ENCODE data around the gene TMA16. TPM values are rescaled to one million over a fixed set of nuclear protein-coding genes. Genes with fewer than 3 reads are reported as not detected.
"Not testable (repeated sequence)": the region's sequence is repeated elsewhere in the genome, so short reads cannot be mapped to it uniquely, and the experiment has no call there.

Gene TMA16
- total RNA-seq (ENCODE audit: insufficient read depth, low replicate concordance), result 35.9 TPM

DNA sequence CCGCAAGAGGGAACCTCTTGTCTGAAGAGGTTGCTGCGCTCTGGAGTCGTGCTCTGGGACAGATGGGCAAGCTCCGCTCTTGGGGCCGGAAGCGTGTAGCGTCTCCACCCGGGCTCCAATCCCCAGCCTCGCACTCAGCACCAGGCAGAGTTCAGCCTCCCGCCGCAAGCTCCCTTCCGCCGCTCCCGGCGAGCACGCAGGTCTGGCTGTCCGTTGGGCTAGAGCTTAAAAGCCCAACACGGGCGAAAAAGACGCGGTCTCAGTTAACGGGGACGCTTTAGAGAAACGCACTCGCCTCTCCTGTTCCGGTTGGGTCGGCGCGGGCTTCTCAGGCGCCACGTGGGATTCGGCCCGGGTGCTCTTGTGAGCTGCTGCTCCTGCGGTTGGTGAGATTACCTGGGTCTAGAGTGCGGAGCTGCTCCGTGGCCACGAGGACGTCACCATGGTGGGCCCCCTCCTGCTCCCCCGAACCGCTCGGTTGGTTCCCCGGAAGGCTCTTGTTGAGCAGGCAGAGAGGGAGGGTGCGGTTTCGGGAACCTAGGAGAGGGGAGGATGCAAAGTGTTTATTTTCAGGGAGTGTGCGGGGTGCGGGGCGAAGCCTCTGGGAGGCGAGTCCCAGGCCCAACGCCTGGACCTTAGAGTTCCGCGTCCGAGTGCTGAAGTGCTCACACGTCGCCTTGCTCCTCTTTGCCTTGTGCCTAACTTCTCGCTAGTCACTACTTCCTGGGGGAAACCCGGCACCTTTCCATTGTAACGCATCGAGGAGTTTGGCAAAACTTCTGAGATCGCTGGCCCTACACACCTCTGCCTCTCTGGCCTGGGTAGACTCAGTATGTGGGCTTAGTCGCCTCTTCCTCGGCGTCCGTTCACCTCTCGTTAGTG, at the start of gene TMA16:
TSS of gene TMA16 (plus strand) at position 331 of the 882 bp plus-strand sequence. CDS start at position 443, 112 bp downstream.
- DNase-seq (ENCODE audit: low spot score), result peak; percentile 95

DNA sequence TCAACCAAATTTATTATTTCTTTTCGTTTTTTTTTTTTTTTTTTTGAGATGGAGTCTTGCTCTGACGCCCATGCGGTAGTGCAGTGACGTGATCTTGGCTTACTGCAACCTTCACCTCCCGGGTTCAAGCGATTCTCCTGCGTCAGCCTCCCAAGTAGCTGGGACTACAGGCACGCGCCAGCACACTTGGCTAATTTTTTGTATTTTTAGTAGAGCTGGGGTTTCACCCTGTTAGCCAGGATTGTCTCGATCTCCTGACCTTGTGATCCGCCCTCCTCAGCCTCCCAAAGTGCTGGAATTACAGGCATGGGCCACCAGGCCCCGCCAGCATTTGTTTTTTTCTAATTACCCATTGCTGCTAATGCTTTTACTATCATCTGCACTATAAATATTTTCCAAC, 47.5 kb upstream of the TMA16 start:
- not testable (repeated sequence) for DNase-seq (ENCODE audit: low spot score)

DNA sequence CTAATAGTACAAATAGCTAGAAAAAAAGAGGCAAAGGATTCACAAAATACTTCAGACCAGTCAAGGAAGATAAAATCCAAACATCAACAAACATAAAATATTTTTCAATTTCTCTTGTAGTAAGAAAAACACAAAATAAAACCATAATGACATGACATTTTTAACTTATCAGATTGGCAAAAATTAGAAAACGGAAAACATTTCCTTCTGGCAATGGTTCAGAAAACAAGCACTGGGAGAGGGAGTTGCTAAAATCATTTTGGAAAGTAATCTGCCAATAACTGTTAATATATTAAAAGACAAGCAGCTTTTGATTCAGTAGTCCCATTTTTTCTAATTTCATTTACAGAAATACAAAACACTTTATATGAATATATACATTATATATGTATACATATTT, 47.0 kb upstream of the TMA16 start:
- DNase-seq (ENCODE audit: low spot score), result no peak

DNA sequence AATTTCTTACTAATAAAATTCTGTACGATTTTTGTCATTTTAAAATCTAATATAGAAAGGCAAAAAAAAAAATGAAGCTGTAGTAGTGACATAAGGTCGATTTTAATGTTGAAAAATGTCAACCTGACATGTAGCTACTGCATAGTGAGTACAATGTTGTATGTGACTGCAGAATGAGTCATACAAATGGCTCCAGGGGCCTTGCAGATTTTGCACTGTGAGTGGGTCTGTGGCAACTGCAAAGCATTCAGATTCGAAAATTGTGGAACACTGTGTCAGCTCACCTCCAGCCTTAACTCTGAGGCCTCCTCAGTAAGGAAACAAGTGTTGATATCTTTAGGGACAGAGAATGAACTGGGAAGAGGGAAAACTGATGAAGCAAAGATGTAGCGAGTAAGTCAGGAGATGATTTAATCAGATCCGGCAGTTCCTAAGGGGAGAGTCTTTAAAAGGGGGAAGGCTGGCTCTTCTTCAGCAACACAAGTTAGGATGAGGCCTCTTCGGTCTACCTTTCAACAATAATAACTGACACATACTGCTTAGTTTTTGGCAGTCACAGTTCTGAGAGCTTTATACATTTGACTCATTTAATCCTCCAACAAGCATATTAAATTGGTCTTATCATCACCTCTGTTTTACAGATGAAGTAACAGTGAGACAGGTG, 45.8 kb upstream of the TMA16 start:
- DNase-seq (ENCODE audit: low spot score), result peak; percentile 2

DNA sequence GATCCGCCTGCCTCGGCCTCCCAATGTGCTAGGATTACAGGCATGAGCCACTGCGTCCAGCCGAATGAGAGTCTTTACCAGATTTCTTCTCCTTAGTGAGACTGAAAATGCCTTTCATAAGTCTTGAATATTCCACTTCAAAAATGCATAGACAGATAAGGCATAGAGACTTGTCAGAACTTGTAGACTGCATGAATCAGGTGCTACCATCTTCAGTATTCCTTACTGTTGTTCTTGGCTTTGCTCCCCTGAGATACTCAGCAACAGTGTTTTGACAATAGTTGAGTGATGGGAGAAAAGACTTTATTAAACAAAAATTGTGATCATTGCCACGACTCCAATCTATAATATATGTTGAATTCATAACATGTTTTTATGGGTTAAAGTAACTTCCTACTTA, 31.9 kb upstream of the TMA16 start:
- DNase-seq (ENCODE audit: low spot score), result no peak

DNA sequence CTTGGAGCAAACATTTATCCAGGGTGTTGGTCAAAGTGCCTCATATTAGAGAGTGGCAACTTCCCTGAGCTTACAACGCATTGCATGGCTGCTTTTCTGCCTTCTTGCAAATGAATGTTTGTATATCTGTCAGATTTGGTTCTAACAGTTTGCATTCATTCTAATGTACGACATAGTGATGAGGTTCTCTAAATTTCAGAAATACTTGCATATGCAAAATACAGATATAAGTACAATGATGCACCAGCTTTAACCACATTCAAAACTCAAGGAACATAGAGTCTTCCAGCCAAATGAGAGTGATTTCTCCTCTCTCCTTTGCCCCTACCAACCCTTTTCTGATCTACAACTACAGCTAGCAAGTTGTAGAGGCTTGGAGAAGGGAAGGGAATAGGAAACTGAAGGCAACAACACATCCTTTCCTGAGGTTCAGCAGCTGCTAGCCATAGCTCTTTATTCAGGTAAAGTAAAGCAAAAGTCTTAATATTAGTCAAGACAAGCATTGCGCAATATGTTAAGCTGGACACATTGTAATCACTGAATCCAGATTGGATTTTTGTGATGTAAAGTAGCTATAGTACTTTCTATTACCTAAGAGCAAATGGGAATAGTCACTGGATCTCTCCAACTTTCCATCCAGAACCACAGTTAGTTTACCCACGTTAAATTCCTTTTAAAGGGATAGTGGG, 27.3 kb upstream of the TMA16 start:
- no peak for DNase-seq (ENCODE audit: low spot score)

DNA sequence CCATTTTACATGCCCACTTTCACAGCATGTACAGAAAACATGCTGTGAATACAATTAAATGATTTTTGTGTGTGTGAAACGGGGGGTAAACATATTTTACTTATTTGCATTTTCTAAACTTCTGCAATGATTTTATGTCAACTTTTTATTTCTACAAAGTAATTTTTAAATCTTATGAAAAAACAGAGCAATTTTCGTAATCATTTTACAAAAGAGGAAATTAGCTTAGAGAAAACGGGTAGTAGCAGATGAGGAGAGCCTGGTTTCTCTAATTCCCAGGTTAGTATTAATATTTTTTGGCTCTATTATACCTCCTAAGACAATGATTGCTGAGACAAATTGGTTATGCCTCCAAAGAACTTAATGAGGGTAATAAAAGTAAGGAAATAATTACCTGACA, 24.1 kb upstream of the TMA16 start:
- DNase-seq (ENCODE audit: low spot score), result no peak

DNA sequence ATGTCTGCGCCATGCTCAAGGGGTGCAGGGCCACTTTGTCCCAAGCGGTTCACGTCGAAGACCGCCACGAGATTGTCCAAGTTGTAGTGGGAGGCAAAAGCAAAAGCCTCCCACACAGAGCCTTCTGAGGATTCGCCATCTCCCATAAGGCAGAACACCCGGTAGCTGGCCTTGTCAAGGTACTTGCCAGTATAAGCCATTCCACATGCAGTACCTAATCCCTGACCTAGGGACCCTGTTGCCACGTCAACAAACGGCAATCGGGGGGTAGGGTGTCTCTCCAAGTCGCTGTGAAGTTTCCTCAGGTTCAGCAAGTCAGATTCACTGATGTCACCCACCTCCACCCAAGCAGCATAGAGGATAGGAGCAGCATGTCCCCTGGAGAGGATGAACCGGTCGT, 21.4 kb upstream of the TMA16 start:
- DNase-seq (ENCODE audit: low spot score), result no peak

DNA sequence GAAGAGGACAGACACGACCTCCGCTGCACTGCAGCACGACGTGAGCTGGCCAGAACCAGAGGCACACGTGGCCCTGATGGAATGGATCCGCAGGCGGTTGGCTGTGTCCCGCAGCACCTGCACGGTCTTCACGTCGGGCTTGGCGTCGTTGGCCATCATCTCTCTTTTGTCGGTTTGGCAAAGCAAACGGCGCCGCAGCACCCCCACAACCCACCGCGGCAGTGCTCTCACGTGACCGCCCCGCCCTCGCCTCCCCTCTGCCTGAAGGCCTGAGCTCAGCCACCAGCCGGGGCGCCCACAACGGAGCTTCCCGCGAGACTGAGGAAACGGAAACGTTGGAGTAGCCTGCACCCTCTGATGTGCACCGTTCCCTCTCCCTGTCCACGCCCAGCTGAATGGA, 20.9 kb upstream of the TMA16 start, which contains the start of gene TKTL2:
TSS of gene TKTL2 (minus strand) at position 179 of the 400 bp plus-strand sequence. CDS start at position 159, 20 bp downstream.
- DNase-seq (ENCODE audit: low spot score), result no peak

DNA sequence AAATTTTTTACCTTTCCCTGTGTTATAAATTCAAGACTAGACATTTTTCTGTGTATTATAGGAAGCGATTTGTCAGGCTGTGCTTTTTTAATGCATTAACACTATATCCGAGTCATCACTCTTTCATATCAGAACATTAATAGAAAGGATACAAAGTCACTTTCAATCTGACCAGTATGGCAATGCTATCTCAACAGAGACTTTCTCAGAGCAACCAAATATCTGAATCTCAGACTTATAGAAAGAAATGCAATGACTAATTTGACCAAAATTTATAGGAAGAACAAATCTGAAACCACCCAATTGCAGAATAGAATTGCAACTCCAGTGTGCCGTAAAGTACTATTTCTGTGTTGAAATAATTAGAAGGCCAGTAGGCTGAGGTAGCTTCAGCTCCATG, 20.5 kb upstream of the TMA16 start:
- no peak for DNase-seq (ENCODE audit: low spot score)

DNA sequence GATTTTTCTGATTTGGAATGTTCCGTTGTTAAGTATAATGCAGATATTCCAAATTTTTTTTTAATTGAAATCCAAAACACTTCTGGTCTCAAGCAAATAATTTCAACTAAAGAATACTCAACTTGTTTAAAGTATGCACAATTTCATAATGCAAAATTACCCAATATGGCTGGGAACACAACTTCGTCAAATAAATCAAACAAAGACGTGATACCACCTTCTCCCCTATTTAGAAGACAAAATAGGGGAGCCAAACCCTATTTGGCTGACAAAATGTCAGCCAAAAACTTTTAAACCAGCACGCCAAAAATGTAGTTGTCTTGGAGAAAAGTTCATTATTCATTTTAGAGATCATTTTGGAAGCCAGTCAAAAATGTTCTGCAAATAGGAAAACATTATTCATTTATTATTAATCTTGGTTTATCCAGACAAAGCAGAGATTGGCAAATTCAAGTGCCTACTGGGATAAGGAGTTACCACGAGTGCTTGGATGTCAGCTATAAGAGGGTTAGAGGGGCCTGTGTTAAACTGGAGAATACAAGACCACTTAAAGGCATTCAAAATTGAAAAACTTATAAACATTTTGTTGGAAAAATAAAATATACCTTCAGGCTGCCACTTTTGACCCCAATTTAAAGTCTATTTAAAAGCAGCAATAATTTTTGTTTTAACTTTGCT, 17.6 kb upstream of the TMA16 start:
- DNase-seq (ENCODE audit: low spot score), result no peak

DNA sequence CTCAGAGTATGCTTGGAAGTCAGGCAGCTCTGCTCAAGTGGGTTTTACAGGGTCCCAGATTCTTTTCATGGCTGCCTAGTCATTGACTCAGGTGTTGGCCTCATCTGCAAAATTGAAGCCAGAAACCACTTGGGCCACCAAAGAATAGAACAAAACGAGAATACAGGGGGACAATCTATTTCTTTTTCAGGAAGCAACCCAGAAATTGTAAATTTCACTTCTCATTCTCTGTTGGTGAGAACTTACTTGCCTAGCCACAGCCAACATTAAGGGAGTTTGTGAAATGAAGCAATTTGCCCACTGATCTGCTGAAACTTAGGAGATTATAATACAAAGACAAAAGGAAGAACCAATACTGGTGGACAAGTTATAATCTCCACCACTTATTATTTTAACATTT, 12.3 kb upstream of the TMA16 start:
- no peak for DNase-seq (ENCODE audit: low spot score)

DNA sequence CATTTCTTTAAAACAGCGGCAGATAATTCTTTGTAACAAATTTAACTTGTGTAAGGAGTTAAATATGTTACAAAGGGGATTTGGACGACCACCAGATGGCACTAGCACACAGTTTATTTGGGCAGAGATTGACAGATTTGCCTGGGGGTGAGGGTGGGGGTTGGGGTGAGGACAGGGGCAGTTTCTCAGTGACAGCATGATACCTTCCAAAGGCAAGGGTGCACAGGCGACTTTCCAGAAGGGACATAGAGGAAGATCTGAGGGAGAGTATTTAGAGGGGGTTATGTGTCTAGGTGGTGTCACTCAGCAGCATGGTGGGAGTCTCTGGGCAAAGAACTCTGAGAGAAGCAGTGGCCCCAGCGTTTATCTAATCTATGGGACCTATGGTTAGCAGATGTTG, 9.6 kb upstream of the TMA16 start:
- DNase-seq (ENCODE audit: low spot score), result peak; percentile 23

DNA sequence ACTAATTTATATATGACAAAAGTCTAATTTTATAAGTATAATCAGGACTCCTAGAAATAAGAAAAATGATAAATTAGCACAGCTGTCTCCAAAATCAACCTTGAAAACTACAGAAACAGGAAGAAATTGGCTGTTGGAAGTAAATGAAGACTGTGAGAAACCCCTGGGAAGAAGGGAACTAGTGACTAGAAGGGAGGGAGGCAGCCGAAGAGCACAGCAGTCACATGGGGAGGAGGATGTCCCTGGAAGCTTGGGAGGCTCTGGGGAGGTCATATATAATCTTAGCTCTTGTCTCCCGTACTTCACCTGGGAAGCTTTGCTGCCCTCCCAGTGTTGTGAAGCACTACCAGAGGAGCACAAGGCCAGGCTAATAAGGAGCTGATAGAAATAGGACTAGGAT, 8.9 kb upstream of the TMA16 start:
- no peak for DNase-seq (ENCODE audit: low spot score)

DNA sequence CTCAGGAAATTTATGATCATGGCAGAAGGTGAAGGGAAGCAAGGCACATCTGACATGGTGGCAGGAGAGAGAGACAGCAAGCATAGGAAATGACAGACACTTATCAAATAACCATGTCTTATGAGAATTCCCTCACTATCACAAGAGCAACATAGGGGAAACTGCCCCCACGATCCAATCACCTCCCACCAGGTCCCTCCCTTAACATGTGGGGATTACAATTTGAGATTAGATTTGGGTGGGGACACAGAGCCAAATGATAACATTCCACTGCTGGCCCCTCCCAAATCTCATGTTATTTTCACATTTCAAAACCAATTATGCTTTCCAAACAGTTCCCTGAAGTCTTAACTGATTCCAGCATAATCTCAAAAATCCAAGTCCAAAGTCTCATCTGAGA, 8.2 kb upstream of the TMA16 start:
- DNase-seq (ENCODE audit: low spot score), result no peak

DNA sequence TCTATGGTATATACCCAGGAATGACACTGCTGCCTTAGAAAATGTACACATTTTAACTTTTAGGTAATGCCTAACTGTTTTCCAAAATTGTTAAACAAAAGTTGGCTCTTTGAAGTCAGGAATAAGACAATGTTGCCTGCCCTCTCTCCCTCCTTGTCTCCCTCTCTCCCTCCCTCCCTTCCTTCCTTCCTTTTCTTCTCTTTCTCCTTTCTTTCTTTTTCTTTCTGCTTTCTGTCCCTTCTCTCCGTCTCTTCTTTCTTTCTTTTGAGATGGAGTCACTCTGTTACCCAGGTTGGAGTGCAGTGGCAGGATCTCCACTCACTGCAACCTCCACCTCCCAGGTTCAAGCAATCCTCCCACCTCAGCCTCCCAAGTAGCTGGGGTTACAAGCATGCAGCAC, 4.6 kb upstream of the TMA16 start:
- DNase-seq (ENCODE audit: low spot score), result no peak

DNA sequence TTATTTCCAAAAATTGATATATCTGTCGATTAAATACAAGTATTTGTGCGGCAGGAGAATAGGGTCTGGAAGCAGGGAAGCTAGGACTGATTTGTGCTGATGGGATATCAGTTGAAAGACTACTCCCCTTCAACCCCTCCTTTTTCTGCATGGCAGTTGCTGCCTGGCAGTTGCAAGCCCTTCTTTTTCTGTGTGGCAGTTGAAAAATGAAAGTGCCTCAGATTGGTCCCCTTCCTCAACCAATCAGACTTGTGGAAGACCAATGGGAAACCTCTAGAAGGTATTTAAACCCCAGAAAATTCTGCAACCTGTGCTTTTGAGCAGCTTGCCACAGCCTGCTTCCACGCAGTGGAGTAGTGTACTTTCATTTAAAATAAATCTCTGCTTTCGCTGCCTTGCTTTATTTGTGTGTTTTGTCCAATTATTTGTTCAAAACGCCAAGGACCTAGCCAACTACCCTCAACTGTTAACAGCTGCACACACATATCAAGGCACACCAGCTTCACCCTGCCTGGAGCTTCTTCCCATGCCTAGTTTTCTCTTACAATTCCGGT, 1.5 kb upstream of the TMA16 start:
- no peak for DNase-seq (ENCODE audit: low spot score)

DNA sequence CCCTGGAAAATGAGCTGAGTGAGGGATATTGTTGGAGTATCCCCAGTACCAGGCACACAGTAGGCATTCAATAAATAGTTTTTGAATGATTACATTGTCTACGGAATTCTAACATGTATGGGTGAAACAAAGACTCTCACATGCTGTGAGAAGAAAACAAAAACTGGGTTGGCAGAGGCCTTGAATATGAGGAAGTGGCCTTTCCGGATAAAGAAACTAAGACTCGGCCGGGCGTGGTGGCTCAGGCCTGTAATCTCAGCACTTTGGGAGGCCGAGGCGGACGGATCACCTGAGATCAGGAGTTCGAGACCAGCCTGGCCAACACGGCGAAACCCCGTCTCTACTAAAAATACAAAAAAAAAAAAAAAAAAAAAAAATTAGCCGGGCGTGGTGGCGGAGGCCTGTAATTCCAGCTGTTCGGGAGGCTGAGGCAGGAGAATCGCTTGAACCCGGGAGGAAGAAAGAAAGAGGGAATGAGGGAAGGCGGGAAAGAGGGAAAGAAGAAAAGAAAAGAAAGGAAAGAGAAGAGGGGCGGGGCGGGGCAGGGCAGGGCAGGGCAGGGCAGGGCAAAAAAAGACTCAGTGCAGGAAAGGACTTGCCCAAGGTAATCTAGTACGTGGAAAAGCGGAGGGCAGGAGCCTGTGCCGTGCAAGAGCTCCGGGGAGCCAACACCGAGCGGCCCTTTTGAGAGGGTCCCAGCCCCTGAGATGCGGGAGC, 689 bp upstream of the TMA16 start:
- DNase-seq (ENCODE audit: low spot score), result no peak

DNA sequence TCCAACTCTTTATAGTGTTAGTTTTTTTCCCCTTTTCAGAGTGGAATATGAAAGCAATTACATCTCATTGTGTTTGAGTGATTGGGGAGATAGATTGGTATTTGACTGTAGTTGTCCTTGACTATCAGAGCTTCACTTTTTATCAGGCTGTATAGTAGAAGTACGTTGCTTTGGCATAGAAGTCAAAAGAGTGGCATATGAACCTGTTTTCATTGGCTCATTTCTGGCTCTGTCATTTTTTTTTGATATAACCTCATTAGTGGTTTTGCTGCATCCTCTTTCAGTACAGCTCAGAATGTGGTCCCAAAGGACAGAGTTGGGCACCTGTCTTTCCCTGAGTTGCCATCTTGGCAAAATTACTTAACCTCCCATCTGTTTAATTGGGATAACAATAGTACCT, 1.4 kb downstream of the TMA16 start:
- DNase-seq (ENCODE audit: low spot score), result no peak

DNA sequence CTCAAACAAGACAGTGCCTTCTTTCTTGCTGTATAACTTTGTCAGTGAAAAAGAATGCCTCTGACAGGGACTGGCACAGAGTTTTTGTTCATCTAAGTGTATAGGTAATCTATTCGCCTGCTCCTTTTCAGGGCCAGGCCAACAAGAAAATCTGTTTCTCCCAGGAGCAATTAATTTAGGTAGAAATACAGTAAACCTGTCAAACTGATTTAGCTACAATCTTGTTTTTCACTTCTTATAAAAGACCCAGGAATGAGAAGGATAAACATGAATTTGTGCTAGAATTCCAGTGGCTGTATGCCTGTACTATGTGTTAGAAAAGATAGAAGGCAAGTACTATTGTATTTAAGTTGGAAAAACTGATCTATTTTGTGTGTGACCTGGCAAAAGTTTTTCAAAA, 6.1 kb downstream of the TMA16 start:
- no peak for DNase-seq (ENCODE audit: low spot score)

DNA sequence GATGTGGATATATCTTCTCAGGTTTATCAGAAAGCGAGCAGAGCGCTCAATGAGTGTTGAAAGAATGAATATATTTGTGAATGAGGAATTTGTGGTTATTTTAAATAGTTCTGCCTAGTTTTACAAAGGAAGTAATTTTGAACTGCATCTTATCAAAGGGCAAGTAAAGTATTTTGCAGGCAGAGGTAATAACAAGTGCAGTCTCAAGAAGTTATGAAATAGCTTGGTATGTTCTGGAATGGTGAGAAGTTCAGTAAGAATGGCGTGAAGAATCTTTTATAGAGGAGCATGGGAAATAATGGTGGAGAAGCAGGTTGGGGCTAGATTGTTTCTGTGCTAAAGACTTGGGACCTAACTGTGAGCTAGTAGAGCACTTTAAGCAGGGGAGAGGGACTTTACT, 10.9 kb downstream of the TMA16 start:
- DNase-seq (ENCODE audit: low spot score), result no peak

Data from umbilical cord (tissue), 2 donors.